Measurements from ENCODE around the gene ELANE.
A peak's percentile ranks its signal among the peaks of the same experiment; 100 is the strongest.

GRCh38 chr19:897442-898039, 45.4 kb downstream of the ELANE start:
- no peak for TF ChIP-seq SRSF7 (optimal IDR thresholded peaks at IDR 0.05; ENCODE audit: low read depth, low read length)
- TF ChIP-seq SMARCA4 (IDR thresholded peaks at IDR 0.05): no peak
- TF ChIP-seq BHLHE40 (IDR thresholded peaks at IDR 0.05; ENCODE audit: low read length): no peak
- TF ChIP-seq CHD2 (IDR thresholded peaks at IDR 0.05; ENCODE audit: low read depth, low read length): no peak
- TF ChIP-seq CTCF (IDR thresholded peaks at IDR 0.05 in 2 of 3, conservative IDR thresholded peaks at IDR 0.05 in 1 of 3; ENCODE audit: insufficient read depth in 2 of 3, low read depth in 1 of 3, low read length in 3 of 3): peak in 2 of 3 experiments; percentile 5 to 14; a peak in 2 of 6 replicates
- no peak for TF ChIP-seq RAD51 (IDR thresholded peaks at IDR 0.05; ENCODE audit: borderline replicate concordance, low read depth)
- no peak; the same call in 1 of the 2 replicates for TF ChIP-seq POLR2AphosphoS5 (IDR thresholded peaks at IDR 0.05; ENCODE audit: control insufficient read depth, insufficient read depth, low read depth, low read length)
- TF ChIP-seq TCF7 (IDR thresholded peaks at IDR 0.05; ENCODE audit: borderline replicate concordance): no peak
- TF ChIP-seq ZNF174 (CRISPR knock-in tag; IDR thresholded peaks at IDR 0.05): no peak
- TF ChIP-seq NRF1 (conservative IDR thresholded peaks at IDR 0.05 in 1 of 2, IDR thresholded peaks at IDR 0.05 in 1 of 2): no peak
- TF ChIP-seq EZH2 (IDR thresholded peaks at IDR 0.05; ENCODE audit: borderline replicate concordance, low read depth, low read length): no peak
